ENCODE data around the gene JAML. TPM values are rescaled to one million over a fixed set of nuclear protein-coding genes. Genes with fewer than 3 reads are reported as not detected.

The JAML gene
- total and polyA plus RNA-seq, 2 of the 8 experiments (the other 6 are each of a cell fraction or from before 2014, with no cell fraction given): 0.12 to 0.58 TPM

GRCh38 chr11:118214210-118214914 lies 10.4 kb downstream of the JAML start (continued):
- TF ChIP-seq CHD7 (IDR thresholded peaks at IDR 0.05; ENCODE audit: insufficient replicate concordance, low read length) (no peak), RAD21 (IDR thresholded peaks at IDR 0.05 in 1 of 2, conservative IDR thresholded peaks at IDR 0.05 in 1 of 2; ENCODE audit: low read depth in 2 of 2, low read length in 2 of 2) (no peak), SIX5 (IDR thresholded peaks at IDR 0.05; ENCODE audit: low read depth, low read length) (no peak), SUZ12 (IDR thresholded peaks at IDR 0.05; ENCODE audit: low read length) (no peak), TCF12 (IDR thresholded peaks at IDR 0.05; ENCODE audit: low read depth, low read length) (no peak)

All from H1 (cell line).